Measurements from ENCODE around the gene SHB.

The SHB gene

DNA sequence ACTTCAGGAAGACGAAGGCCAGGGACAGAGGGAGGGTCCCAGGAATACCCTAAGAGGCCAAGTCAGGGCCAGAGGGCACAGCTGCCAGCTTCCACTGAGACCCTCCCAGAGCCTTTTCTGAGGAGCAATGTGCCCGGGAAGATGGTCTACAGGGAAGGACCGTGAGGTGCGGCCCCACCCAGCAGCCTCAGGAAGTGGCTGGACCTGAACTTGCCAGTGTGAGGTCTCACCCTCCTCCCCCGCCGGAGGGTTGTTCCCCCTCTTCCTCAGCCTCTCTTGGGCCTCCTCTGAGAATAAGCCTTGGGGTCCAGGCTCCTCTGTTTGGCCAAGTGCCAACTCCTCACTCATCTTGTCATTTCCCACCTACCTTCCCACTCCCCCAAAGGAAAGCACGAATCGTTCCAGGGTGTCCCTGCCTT lies 151.7 kb downstream of the SHB start:
- no peak for DNase-seq (ENCODE audit: low spot score)
- TF ChIP-seq, protein P1, sequence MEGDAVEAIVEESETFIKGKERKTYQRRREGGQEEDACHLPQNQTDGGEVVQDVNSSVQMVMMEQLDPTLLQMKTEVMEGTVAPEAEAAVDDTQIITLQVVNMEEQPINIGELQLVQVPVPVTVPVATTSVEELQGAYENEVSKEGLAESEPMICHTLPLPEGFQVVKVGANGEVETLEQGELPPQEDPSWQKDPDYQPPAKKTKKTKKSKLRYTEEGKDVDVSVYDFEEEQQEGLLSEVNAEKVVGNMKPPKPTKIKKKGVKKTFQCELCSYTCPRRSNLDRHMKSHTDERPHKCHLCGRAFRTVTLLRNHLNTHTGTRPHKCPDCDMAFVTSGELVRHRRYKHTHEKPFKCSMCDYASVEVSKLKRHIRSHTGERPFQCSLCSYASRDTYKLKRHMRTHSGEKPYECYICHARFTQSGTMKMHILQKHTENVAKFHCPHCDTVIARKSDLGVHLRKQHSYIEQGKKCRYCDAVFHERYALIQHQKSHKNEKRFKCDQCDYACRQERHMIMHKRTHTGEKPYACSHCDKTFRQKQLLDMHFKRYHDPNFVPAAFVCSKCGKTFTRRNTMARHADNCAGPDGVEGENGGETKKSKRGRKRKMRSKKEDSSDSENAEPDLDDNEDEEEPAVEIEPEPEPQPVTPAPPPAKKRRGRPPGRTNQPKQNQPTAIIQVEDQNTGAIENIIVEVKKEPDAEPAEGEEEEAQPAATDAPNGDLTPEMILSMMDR (IDR thresholded peaks at IDR 0.05; ENCODE audit: extremely low read depth, missing control alignments), result no peak

DNA sequence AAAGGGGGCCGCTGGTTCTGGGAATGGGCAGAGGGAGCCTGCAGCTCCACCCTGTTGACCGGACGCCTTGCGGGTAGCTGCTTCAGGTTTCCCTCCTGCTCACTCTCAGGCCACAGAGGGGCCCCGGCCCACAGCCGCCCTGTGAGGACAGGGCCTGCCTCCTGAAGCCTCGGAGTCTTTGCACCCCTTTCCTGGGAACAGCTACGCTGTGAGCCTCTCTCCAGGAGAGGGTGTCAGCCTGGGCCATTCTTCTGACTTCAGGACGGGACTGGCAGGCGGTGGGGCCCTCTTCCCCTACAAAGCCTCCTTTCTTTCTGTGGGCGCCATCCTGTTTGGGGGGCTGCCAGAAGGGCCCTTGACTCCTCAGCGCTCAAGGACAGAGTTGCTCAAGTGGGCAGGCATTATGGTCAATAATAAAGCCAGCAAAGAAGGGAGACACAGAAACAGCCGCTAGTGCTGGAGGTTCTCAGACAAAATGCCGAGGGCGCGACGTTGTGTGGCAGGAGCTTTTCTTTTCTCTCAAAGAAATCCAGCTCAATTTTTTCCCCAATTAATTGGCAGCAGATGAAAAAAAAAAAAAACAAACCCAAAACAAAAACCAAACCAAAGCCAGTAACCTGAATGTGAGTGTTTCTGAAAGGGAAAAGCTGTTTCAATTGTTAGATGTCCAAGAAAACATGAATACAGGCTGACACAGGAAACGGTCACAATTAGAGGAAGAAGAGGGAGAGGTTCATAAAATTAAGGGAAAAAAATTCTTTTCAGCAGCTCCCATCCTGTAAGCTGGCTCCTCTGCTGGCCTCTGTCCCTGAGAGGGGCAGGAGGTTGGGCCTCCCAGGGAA lies 152.3 kb downstream of the SHB start:
- DNase-seq (ENCODE audit: low spot score), result no peak
- TF ChIP-seq, protein P1 (IDR thresholded peaks at IDR 0.05; ENCODE audit: extremely low read depth, missing control alignments), result no peak

DNA sequence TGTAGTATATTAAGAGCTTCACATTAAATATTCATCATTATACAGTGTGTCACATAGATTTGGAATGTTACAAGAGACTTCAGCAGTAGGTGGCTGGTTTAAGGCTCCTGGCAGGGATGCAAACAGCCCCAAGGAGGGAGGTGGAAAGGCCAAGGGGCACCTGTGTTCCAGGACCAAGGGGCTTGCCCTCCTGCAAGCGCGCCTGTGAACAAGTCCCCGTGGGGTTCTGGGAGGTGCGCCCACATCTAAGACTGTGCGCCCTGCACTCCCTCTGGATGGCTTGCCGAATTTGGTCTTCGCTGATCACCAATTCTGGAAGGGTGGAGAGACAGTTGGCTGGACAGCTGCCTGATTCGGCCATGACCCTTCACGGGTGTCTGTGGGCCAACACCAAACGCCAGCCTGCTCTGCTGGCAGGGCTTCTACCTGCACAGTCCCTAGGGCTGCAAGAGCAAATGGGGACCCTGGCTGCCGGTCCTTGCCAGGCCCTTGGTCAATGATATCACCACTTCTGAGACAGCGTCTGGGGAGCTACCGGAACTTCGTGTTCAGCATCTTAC lies 153.0 kb downstream of the SHB start:
- no peak for DNase-seq (ENCODE audit: low spot score)
- TF ChIP-seq, protein P1 (IDR thresholded peaks at IDR 0.05; ENCODE audit: extremely low read depth, missing control alignments), result no peak

DNA sequence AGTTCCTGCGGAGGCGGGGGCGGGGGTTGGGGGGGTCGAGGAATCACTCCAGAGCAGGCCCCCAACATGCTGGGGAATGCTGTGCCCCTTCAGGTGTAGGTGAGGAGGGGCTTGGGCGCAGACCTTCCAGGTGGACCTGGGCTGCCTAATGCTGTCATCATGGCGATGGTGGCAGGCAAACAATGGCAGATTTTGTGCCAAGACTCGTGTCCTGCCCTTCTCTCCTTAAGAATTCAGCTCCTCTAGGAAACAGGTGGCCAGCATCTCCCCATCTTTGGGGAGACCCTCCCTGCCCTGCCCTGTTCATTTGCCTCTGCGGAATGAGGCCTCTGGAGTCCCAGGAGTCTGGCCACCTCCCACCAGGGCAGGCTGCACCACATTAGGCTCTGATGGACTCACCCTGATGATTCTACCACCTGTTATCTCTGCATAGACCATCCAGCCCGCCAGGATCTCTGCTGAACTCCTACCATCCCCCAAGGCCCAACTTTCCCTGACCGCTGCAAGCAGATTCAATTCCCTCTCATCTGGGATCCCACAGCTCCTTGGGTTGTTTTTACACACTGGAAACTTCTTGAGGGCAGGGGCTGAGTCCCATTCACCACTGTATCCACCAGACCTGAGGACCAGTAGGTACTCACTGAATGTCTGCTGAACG lies 154.2 kb downstream of the SHB start:
- no peak for DNase-seq (ENCODE audit: low spot score)
- TF ChIP-seq, protein P1 (IDR thresholded peaks at IDR 0.05; ENCODE audit: extremely low read depth, missing control alignments), result no peak

DNA sequence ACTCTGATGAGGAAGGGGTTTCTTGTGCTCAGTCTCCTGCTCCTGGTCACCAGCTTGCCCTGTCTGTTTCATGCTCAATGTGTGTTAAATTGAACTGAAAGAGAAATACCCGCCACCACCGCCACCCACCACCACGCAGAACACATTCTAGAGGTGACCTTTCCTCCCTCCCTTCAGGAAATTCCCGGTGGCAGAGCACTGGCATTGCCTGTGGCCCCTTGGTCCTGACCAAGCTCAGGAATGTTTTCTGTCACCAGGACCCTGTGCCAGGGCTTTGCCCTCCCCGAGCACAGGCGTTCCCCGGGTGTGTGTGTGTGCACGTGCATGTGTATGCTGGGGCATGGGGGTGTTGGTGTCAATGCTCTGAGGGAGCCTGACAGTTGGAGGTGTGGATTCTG lies 154.9 kb downstream of the SHB start:
- TF ChIP-seq, protein P1 (IDR thresholded peaks at IDR 0.05; ENCODE audit: extremely low read depth, missing control alignments), result no peak
- DNase-seq (ENCODE audit: low spot score), result no peak

DNA sequence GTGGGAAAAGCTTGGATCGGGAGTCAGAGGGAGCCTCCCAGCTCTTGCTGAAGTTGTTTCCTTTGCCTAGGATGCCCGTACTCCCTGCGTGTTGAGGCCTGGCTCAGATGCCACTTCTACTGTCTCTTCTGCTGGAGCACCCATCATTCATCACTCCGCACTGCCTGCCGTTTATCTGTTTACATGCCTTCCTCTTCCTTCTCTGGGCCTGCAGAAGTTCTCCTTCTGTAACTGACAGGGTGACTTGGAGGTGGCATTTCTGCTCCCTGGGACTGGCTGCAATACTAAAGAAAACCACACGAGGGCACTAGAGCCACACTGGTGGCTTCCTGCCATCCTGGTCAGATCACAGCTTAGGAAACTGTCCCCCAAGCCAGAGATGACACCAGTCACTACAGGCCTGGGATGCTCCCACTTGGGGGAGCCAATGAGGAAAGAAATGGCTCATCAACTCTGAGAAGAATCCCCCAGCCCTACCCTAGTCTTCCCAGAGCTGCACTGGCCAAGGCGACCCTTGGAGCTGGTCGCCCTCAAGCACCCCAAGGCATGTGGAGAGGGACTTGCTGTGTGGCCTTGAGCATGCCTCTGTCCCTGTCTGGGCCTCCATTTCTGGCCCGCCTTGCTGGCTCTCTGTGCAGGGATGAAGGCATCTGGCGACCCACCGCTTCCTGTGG lies 155.4 kb downstream of the SHB start:
- TF ChIP-seq, protein P1 (IDR thresholded peaks at IDR 0.05; ENCODE audit: extremely low read depth, missing control alignments), result peak; percentile 92
- peak; percentile 83 for DNase-seq (ENCODE audit: low spot score)
